ENCODE results near the gene CTDSP1. TPM values are rescaled to one million over a fixed set of nuclear protein-coding genes. Genes with fewer than 3 reads are reported as not detected.

The CTDSP1 gene
- polyA plus RNA-seq, 2 of the 4 experiments (the other 2 are of a cell fraction): 39.5 to 50.3 TPM

- TF ChIP-seq CTCF (IDR thresholded peaks at IDR 0.05): no peak
- no peak for TF ChIP-seq KDM5A (IDR thresholded peaks at IDR 0.05)
- TF ChIP-seq HOXB13 (CRISPR knock-in tag; IDR thresholded peaks at IDR 0.05; ENCODE audit: low read depth): no peak
- no peak for TF ChIP-seq HOXA7 (CRISPR knock-in tag; IDR thresholded peaks at IDR 0.05)
- no peak for TF ChIP-seq RFX5 (IDR thresholded peaks at IDR 0.05)
- no peak for TF ChIP-seq JUN (IDR thresholded peaks at IDR 0.05)
These were observed 28.1 kb downstream of the CTDSP1 start (continued) for GRCh38 chr2:218427741-218428140.

GRCh38 chr2:218428846-218429558, 29.3 kb downstream of the CTDSP1 start:
- Histone ChIP-seq H3K27ac (no peak overlapping the region), H3K4me2 (no peak overlapping the region), H3K4me1 (no peaks in the 10 kb centered on the region), H3K9me3 (no peaks in the 10 kb centered on the region), H3K4me3 (no peak overlapping the region)
- ChIA-PET CTCF (no interaction called here), POLR2A (no interaction called here)
- DNase-seq (ENCODE audit: low read depth in 1 of 2, low spot score in 1 of 2): no peak
- no peak for FAIRE-seq
- no peak for ATAC-seq
- TF ChIP-seq MAFK (IDR thresholded peaks at IDR 0.05; ENCODE audit: partially characterized antibody): no peak
- no peak for TF ChIP-seq HDAC2 (IDR thresholded peaks at IDR 0.05)
- TF ChIP-seq HOXB13 (CRISPR knock-in tag; IDR thresholded peaks at IDR 0.05; ENCODE audit: low read depth): no peak
- no peak for TF ChIP-seq ATOH8 (CRISPR knock-in tag; IDR thresholded peaks at IDR 0.05; ENCODE audit: low read depth)
- TF ChIP-seq FOSB (CRISPR knock-in tag; IDR thresholded peaks at IDR 0.05): no peak
- no peak for TF ChIP-seq RARB (CRISPR knock-in tag; IDR thresholded peaks at IDR 0.05)
- TF ChIP-seq ZC3H11A (IDR thresholded peaks at IDR 0.05): no peak
- TF ChIP-seq MAX (IDR thresholded peaks at IDR 0.05): no peak
- no peak for TF ChIP-seq POLR2A (IDR thresholded peaks at IDR 0.05; ENCODE audit: low read length)
- TF ChIP-seq MYC (IDR thresholded peaks at IDR 0.05; ENCODE audit: borderline replicate concordance, low read length): no peak
- TF ChIP-seq CBX8 (IDR thresholded peaks at IDR 0.05): no peak
- TF ChIP-seq NFE2L2 (conservative IDR thresholded peaks at IDR 0.05; ENCODE audit: low read length): no peak
- TF ChIP-seq ZNF302 (CRISPR knock-in tag; IDR thresholded peaks at IDR 0.05): no peak
- no peak for TF ChIP-seq BCL3 (IDR thresholded peaks at IDR 0.05)
- no peak for TF ChIP-seq HOXB5 (CRISPR knock-in tag; IDR thresholded peaks at IDR 0.05)
- TF ChIP-seq PHF8 (IDR thresholded peaks at IDR 0.05; ENCODE audit: borderline replicate concordance, low read depth): no peak
- WGBS (ENCODE audit: missing lambda C conversion rate): 82% methylated on average over 24 of the region's 24 CpGs

GRCh38 chr2:218429911-218430692, 30.4 kb downstream of the CTDSP1 start:
- DNase-seq (ENCODE audit: low read depth in 1 of 2, low spot score in 1 of 2) (no peak), ATAC-seq (peak in 1 of 2 experiments; percentile 42; a peak in 3 of 6 replicates), FAIRE-seq (no peak)
- ChIA-PET CTCF (interaction anchor here (1.6 kb wide), 1 partner anchor 36 kb away, joined by 11 read pairs; no protein-coding TSS in a partner anchor), POLR2A (no interaction called here)
- Histone ChIP-seq H3K4me2 (no peak overlapping the region), H3K4me1 (no peaks in the 10 kb centered on the region), H3K9me3 (no peaks in the 10 kb centered on the region), H3K4me3 (no peak overlapping the region), H3K27ac (no peak overlapping the region)
- no peak for TF ChIP-seq HES2 (IDR thresholded peaks at IDR 0.05)
- no peak for TF ChIP-seq PHF8 (IDR thresholded peaks at IDR 0.05; ENCODE audit: borderline replicate concordance, low read depth)
- 67% methylated on average over 7 of the region's 9 CpGs for WGBS (ENCODE audit: missing lambda C conversion rate)
